HUES64 (cell line): ENCODE results near the gene PCSK6.

ENCODE experiments used
- H3K27ac ChIP-seq: 2 replicates; pipeline ENCODE4 v1.7.0; 2013; ENCODE audit warnings: low read depth, low read length, inconsistent platforms
- H3K27me3 ChIP-seq: 2 replicates; pipeline ENCODE4 v1.6.1; 2013; ENCODE audit warnings: mild to moderate bottlenecking, low read length; ENCODE audit not compliant: insufficient read depth
- H3K36me3 ChIP-seq: 2 replicates; pipeline ENCODE4 v1.6.1; 2013; ENCODE audit warnings: mild to moderate bottlenecking, low read length; ENCODE audit not compliant: insufficient read depth
- H3K4me1 ChIP-seq: 2 replicates; pipeline ENCODE4 v1.6.1; 2013; ENCODE audit warnings: mild to moderate bottlenecking, low read length, moderate library complexity; ENCODE audit not compliant: insufficient read depth
- H3K4me3 ChIP-seq: 2 replicates; pipeline ENCODE4 v1.5.1; 2013; ENCODE audit warnings: mild to moderate bottlenecking, low read length, moderate library complexity
- H3K9ac ChIP-seq: 2 replicates; pipeline ENCODE4 v1.6.1; 2013; ENCODE audit warnings: mild to moderate bottlenecking, low read depth, low read length
- H3K9me3 ChIP-seq: 2 replicates; pipeline ENCODE4 v1.6.1; 2013; ENCODE audit warnings: low read depth, low read length; ENCODE audit not compliant: insufficient read depth
- WGBS: fragments of 150-250, 120-280 bp; methylation state at CpG from one replicate; pipeline ENCODE4 v1.1.7; 2013; ENCODE audit warnings: missing lambda C conversion rate; 5-methylcytosine and 5-hydroxymethylcytosine counted together

The PCSK6 gene

GRCh38 chr15:101355678-101356464 is 133.6 kb downstream of the PCSK6 start:
- Histone ChIP-seq H3K9ac (no peak overlapping the region), H3K4me1 (no peaks in the 10 kb centered on the region), H3K4me3 (no peak overlapping the region), H3K36me3 (no peaks in the 10 kb centered on the region), H3K9me3 (no peaks in the 10 kb centered on the region), H3K27me3 (no peaks in the 10 kb centered on the region), H3K27ac (no peak overlapping the region)
- 94% methylated on average over 23 of the region's 23 CpGs for WGBS

- H3K27ac ChIP-seq, result no peak overlapping the region
- no peaks in the 10 kb centered on the region for H3K36me3 ChIP-seq
- H3K9ac ChIP-seq, result no peak overlapping the region
- H3K4me3 ChIP-seq, result no peak overlapping the region
- 95% methylated on average over 5 of the region's 5 CpGs for WGBS
- no peaks in the 10 kb centered on the region for H3K4me1 ChIP-seq
- H3K9me3 ChIP-seq, result no peaks in the 10 kb centered on the region
- H3K27me3 ChIP-seq, result no peaks in the 10 kb centered on the region
These were observed 134.4 kb downstream of the PCSK6 start for GRCh38 chr15:101354891-101355623.

- no peaks in the 10 kb centered on the region for H3K9me3 ChIP-seq
- no peak overlapping the region for H3K4me3 ChIP-seq
- no peak overlapping the region for H3K27ac ChIP-seq
- WGBS, result 94% methylated on average over 7 of the region's 7 CpGs
- H3K4me1 ChIP-seq, result peaks cover 4% of the 10 kb centered on the region; the same call in 1 of the 2 replicates
- no peaks in the 10 kb centered on the region for H3K27me3 ChIP-seq
- no peaks in the 10 kb centered on the region for H3K36me3 ChIP-seq
- no peak overlapping the region for H3K9ac ChIP-seq
These were observed 136.3 kb downstream of the PCSK6 start for GRCh38 chr15:101353240-101353639.

- Histone ChIP-seq H3K36me3 (no peaks in the 10 kb centered on the region), H3K9ac (no peak overlapping the region), H3K9me3 (no peaks in the 10 kb centered on the region), H3K4me1 (peaks cover 5% of the 10 kb centered on the region; the same call in 1 of the 2 replicates), H3K27me3 (no peaks in the 10 kb centered on the region), H3K4me3 (no peak overlapping the region), H3K27ac (no peak overlapping the region)
- 63% methylated on average over 1 of the region's 2 CpGs for WGBS
These were observed 137.8 kb downstream of the PCSK6 start for GRCh38 chr15:101351736-101352135.

- H3K27ac ChIP-seq, result no peak overlapping the region
- H3K27me3 ChIP-seq, result no peaks in the 10 kb centered on the region
- no peak overlapping the region for H3K9ac ChIP-seq
- H3K4me1 ChIP-seq, result peaks cover 5% of the 10 kb centered on the region; the same call in 1 of the 2 replicates
- H3K4me3 ChIP-seq, result no peak overlapping the region
- H3K9me3 ChIP-seq, result no peaks in the 10 kb centered on the region
- H3K36me3 ChIP-seq, result no peaks in the 10 kb centered on the region
- 72% methylated on average over 14 of the region's 14 CpGs for WGBS
These were observed 140.2 kb downstream of the PCSK6 start for GRCh38 chr15:101349047-101349951.

GRCh38 chr15:101348643-101349042 is 140.9 kb downstream of the PCSK6 start:
- WGBS, result 90% methylated on average over 12 of the region's 12 CpGs
- Histone ChIP-seq H3K36me3 (no peaks in the 10 kb centered on the region), H3K4me3 (no peak overlapping the region), H3K27ac (no peak overlapping the region), H3K4me1 (peaks cover 5% of the 10 kb centered on the region; the same call in 1 of the 2 replicates), H3K27me3 (no peaks in the 10 kb centered on the region), H3K9ac (no peak overlapping the region), H3K9me3 (no peaks in the 10 kb centered on the region)

DNA sequence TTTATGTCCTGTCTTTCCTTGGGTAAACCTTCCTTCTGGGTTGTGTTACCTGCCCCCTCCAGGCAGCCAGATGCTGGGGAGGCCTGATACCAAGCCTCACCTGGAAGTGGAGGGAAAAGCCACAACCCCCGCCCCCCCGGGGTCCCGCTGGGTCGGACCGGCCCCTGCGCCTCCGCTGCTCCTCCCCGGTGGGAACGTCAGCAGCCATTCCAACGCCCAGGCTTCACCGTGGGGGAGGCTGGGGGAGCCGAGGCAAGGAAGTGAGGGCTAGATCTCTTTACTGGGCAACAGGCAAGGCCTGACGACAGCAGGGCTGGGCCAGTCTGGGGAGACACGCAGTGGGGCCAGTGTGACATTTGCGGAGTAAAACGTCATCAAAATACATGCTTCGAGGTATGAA is 141.5 kb downstream of the PCSK6 start:
- WGBS, result 61% methylated on average over 17 of the region's 17 CpGs
- peaks cover 5% of the 10 kb centered on the region; the same call in 1 of the 2 replicates for H3K4me1 ChIP-seq
- H3K36me3 ChIP-seq, result no peaks in the 10 kb centered on the region
- H3K27me3 ChIP-seq, result no peaks in the 10 kb centered on the region
- H3K4me3 ChIP-seq, result no peak overlapping the region
- no peak overlapping the region for H3K27ac ChIP-seq
- H3K9ac ChIP-seq, result no peak overlapping the region
- no peaks in the 10 kb centered on the region for H3K9me3 ChIP-seq

DNA sequence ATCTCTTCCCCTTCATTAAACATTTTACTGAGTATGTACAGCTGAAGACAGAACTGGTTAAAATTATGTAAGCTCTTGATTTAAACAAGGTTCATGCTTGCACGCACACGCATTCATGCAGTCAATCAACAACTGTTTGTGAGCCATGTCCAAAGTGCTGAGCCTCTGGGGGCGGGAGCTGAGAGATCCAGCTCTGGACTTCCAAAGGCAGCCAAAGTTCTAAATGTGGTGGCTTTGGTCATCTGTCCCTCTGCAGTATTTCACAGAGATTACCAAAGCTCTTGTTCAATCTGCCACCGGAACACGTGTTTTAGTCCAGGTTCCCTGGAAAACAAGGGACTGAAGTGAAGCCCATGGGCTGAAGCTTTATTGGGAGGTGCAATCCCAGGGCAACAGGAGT is 142.1 kb downstream of the PCSK6 start:
- Histone ChIP-seq H3K27me3 (no peaks in the 10 kb centered on the region), H3K27ac (no peak overlapping the region), H3K36me3 (no peaks in the 10 kb centered on the region), H3K4me1 (peaks cover 5% of the 10 kb centered on the region; the same call in 1 of the 2 replicates), H3K4me3 (no peak overlapping the region), H3K9me3 (no peaks in the 10 kb centered on the region), H3K9ac (no peak overlapping the region)
- WGBS, result 76% methylated on average over 5 of the region's 5 CpGs

DNA sequence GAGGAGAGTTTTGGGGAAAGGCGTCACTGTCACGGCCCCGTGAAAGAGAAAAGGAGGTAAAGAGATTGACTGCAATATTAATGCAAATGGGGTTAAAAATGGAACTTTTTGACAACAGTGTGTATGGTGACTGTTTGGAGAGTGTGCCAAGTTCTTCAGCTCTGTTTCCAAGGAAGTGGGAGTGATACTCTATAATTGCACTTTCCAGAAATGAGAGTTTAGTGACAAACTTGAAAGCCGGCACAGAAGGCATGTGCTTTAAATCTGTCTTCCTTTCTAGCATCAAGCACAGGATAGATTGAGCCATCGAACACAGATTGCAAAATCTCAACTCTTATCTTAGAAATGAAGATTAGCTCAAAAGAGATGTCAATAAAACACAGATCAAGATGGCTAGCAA is 142.6 kb downstream of the PCSK6 start:
- 97% methylated on average over 5 of the region's 5 CpGs for WGBS
- H3K4me1 ChIP-seq, result peaks cover 5% of the 10 kb centered on the region; the same call in 1 of the 2 replicates
- H3K36me3 ChIP-seq, result no peaks in the 10 kb centered on the region
- no peaks in the 10 kb centered on the region for H3K9me3 ChIP-seq
- H3K4me3 ChIP-seq, result no peak overlapping the region
- no peak overlapping the region for H3K9ac ChIP-seq
- H3K27me3 ChIP-seq, result no peaks in the 10 kb centered on the region
- no peak overlapping the region for H3K27ac ChIP-seq

DNA sequence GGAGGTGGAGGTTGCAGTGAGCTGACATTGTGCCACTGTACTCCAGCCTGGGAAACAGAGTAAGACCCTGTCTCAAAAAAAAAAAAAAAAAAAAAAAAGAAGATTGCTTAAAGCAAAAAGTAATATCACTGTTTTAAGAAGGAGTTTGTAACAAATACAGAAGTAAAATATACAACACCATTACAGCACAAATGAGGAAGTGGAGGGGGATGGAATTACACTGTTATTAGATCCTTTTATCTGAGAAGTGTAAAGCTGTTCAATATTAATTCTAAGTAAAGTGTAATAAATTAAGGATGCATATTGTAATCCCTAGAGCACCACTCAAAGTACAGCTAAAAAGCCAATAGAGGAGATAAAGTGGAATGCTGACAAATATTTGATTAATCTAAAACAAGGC is 147.5 kb downstream of the PCSK6 start:
- Histone ChIP-seq H3K27ac (no peak overlapping the region), H3K9ac (no peak overlapping the region), H3K27me3 (no peaks in the 10 kb centered on the region), H3K9me3 (no peaks in the 10 kb centered on the region), H3K4me3 (no peak overlapping the region), H3K4me1 (no peaks in the 10 kb centered on the region), H3K36me3 (no peaks in the 10 kb centered on the region)
